Fibroblast of the aortic adventitia (primary cell): ENCODE results near the gene PRRX2. TPM values are rescaled to one million over a fixed set of nuclear protein-coding genes. Genes with fewer than 3 reads are reported as not detected.
A peak's percentile ranks its signal among the peaks of the same experiment; 100 is the strongest.
"Not testable (repeated sequence)": the region's sequence is repeated elsewhere in the genome, so short reads cannot be mapped to it uniquely, and the experiment has no call there.

ENCODE experiments used
- DNase-seq: peaks from one replicate; pipeline ENCODE4 v3.0.0-alpha.2; 2010; ENCODE audit warnings: low read depth
- H3K4me3 ChIP-seq: 2 replicates; pipeline ENCODE4 v1.5.1; 2011; ENCODE audit warnings: low read depth, mild to moderate bottlenecking, control low read depth, low read length, moderate library complexity
- total RNA-seq: library from RNA; depleted of rRNA; stranded (reverse); fragments of >200 nt; gene quantifications from 2 replicates; pipeline ENCODE4 v1.2.3, GENCODE V29; 2012; ENCODE audit warnings: low replicate concordance
- TF ChIP-seq, protein P1 (sequence below): IDR thresholded peaks from 2 replicates; pipeline ENCODE4 v1.5.1; 2011; ENCODE audit warnings: mild to moderate bottlenecking, low read length, control low read depth, inconsistent platforms; ENCODE audit not compliant: insufficient read depth

The PRRX2 gene
- total RNA-seq, 1 donor = 36.1 TPM

GRCh38 chr9:129654554-129655040 lies 10.8 kb upstream of the PRRX2 start:
- TF ChIP-seq, protein P1, sequence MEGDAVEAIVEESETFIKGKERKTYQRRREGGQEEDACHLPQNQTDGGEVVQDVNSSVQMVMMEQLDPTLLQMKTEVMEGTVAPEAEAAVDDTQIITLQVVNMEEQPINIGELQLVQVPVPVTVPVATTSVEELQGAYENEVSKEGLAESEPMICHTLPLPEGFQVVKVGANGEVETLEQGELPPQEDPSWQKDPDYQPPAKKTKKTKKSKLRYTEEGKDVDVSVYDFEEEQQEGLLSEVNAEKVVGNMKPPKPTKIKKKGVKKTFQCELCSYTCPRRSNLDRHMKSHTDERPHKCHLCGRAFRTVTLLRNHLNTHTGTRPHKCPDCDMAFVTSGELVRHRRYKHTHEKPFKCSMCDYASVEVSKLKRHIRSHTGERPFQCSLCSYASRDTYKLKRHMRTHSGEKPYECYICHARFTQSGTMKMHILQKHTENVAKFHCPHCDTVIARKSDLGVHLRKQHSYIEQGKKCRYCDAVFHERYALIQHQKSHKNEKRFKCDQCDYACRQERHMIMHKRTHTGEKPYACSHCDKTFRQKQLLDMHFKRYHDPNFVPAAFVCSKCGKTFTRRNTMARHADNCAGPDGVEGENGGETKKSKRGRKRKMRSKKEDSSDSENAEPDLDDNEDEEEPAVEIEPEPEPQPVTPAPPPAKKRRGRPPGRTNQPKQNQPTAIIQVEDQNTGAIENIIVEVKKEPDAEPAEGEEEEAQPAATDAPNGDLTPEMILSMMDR = no peak
- DNase-seq = no peak
- H3K4me3 ChIP-seq = no peak overlapping the region

DNA sequence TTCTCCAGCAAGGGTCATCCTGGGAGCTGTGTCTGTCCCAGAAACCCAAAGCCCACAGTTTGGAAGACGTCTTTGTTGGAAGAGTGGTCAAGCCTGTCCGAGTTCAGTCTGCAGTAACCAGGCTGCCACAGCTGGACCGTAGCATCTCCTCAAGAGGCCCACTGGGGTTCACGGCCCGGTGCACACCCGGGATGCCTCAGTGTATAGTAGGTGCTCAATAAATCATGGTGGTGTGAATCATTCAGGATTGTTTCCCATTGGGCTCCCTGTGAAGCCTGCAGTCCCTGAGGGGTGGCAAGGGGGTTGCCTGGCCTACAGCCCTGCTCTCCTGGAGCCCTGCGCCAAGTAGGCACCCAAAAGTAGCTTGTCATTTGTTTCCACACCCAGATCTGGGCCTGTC lies 10.3 kb upstream of the PRRX2 start:
- TF ChIP-seq, protein P1 = no peak
- no peak for DNase-seq

DNA sequence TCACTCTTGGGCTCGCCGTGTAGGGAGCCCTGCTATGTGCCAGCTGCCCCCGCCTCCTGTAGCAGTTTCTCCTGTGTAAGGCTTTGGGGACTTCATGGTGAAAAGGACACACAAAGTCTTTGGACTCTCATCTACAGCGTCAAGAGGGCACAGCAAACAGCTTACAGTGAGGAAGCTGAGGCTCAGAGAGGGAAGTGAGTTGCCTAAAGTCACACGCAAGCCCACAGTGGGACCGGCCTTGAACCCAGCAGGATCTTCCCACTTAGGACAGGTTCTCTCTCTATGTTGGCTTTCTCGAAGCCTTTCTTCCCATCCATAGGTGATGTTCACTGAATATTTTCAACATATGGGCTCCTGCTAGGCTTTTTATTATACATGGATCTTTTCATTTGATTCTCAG lies 9.8 kb upstream of the PRRX2 start:
- no peak for DNase-seq
- H3K4me3 ChIP-seq = no peak overlapping the region
- TF ChIP-seq, protein P1 = no peak

More for the DNA sequence above, 10.3 kb upstream of the PRRX2 start:
- H3K4me3 ChIP-seq = no peak overlapping the region

- H3K4me3 ChIP-seq = no peak overlapping the region
- TF ChIP-seq, protein P1 = no peak
These were observed 8.6 kb upstream of the PRRX2 start for GRCh38 chr9:129656795-129657390.

DNA sequence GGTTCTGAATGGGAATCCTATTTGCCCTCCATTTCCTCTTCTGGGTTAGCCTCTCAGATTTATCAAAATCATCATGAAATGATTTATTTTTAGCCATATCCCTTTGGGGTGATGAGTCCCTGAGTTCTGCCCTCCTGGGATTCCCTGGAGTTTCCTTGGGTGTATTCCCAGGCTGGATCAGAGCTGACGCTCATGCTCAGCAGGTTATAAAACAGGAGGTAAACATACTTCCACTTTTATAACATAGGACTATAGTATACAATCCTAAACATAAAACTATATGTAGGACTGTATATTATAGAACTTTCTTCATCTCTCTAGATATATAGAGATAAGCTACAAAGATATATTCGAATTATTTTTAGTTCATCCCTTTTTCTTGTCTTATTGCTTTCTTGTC lies 4.4 kb upstream of the PRRX2 start:
- TF ChIP-seq, protein P1 = no peak
- no peak for DNase-seq

More at GRCh38 chr9:129656795-129657390, 8.6 kb upstream of the PRRX2 start:
- DNase-seq = no peak

GRCh38 chr9:129662239-129662638 lies 3.2 kb upstream of the PRRX2 start:
- H3K4me3 ChIP-seq, DNase-seq: not testable (repeated sequence)

More for the DNA sequence above, 4.4 kb upstream of the PRRX2 start:
- no peak overlapping the region for H3K4me3 ChIP-seq

DNA sequence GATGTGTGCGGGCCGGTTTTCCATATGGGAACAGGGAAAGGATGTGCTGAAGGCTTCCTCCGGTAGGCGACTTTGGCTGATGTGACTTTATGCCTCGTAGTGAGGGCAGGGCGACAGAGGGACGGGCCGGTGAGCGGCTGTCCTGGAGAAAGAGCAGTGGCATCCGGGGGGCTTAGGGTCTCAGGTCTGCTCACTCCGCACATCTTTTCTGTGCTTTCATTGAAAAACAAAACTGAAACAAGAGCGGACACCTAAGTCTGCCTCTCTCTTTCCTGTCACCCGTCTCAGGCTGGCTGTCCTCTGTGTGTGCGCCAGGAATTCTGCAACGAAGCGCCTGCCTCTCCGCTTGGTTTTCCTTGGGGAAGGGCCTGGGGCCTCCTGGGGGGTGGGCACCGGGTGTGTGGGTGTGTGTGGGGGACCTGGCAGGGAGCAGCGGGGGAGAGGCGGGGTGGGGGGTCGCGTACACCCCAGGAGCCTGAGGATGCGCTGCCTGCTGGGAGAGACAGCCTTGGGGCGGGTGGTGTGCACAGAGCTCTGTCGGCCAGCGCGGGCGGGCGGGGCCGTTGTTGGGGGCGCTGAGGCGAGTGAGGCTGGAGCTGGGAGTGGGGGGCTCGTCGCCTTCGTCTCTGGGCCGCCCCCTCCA lies 580 bp upstream of the PRRX2 start:
- H3K4me3 ChIP-seq = peak overlapping the region; percentile 79
- DNase-seq = no peak
- TF ChIP-seq, protein P1 = no peak
